Activated CD4-positive, alpha-beta T cell treated with anti-CD3 and anti-CD28 coated beads, Interleukin-2, amount 50 U/mL, for 24 hours (primary cell): Measurements from ENCODE around the gene ANO4.

ENCODE experiments used
- DNase-seq, 2 donors: peaks; one replicate each; pipeline ENCODE4 v3.0.0-alpha.2; 2020; ENCODE audit warnings: low read depth in 1 of 2, low spot score in 1 of 2

The ANO4 gene

DNA sequence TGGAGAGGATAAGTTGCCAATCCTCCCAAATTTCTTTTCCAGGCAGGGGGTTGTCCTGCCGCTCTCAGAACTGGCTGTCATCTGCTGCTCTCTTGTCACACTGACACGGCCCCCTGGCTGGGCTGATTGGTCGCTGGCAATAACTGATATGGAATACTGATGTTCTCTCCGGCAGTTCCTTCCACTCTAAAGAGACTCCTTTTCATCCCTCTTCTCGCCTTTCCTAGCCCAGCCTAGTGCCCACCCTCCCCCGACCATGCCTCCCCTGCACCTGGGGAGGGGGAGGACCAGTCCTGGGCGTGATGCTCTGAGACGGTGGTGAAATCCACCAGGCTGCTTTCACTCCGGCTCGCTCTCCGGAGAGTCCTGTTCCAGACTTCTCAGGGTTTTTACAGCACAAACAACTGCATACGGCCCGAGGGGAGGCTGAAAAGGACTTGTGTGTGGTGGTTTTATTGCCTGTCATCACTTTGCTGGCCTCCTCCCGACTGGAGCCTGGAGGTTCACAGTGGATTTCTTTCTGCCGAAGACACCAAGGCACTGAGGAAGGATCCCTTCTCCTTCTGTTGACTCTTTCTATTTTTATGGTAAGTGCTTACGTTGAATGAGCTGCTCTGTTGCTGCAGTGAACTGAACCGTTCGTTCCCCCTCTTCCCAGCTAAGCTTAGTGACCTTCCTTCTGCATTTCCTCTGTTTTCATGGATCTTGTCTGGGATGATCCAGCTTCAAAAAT is at the start of gene ANO4:
Gene ANO4 (plus strand): TSS at position 336 of the 733 bp plus-strand sequence. CDS start 107,010 bp downstream, outside the sequence.
- DNase-seq = no peak

DNA sequence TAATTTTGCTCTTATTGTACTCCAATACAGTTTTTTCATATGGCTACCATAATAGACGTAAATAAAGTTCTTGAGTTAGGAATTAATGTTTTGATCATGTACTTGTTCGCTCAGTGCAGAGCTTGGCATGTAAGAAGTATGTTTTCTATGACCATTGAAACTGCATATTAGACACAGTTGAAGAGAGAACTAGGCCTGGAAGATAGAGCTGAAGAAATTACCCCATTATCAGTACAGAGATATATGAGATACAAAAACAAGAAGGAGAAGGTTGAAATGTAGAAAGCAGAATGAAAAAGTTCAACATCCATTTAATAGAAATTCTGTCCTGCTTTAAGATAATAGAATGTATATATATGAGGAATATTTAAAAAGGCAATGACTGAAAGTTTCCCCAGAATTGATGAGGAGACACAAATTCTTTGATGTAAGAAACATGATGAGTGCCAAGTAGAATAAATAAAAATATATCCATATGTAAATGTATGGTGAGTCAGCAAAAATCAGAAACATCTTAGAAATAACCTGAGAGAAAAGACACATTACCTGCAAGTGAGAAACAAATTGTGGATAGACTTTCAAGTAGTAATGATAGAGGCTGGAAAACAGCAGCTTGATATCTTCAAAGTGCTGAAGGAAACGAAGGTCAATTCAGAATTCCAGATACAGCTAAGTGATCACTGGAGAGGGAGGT is 49.1 kb upstream of the ANO4 start:
- DNase-seq = no peak

DNA sequence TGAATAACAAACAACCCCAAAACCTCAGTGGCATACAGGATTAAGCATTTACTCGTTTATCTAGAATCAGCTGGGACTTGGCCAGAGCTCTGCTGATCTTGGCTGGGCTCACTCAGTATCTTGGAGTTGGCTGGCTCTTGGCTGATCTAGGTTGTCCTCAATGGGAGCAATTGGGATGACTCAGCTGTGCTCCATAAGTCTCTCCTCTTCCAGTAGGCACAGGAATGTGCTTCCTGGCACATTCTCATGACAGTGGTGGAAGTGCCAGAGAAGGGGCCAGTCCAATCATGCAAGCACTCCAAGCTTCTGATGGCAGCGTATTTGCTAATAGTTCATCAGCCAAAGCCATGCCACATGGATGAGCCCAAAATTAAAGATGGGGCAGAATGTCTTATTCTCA is 41.7 kb upstream of the ANO4 start:
- DNase-seq = no peak

- no peak for DNase-seq
These were observed 40.7 kb upstream of the ANO4 start for GRCh38 chr12:100753837-100754236.

- DNase-seq = no peak
These were observed 39.4 kb upstream of the ANO4 start for GRCh38 chr12:100755186-100755585.

DNA sequence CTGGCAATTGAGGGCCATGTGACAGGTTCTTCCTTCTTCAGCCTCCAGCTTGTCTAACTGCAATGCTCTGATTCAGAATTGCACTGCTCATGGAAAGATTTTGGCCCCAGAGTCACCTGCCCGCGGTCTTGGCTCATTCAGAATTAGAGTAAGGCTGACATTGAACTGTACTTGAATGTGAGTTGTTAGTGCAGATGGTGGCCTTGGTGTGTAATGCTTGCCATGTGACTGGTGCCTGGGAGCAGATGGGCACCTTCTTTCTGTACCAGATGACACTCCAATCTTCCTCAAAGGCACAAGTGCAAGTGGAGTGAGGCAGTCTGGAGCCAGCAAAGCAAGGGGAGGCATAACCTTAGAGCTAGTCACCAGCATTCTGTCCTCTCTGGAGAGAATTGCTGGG is 36.5 kb upstream of the ANO4 start:
- DNase-seq = no peak

GRCh38 chr12:100767371-100767770 is 27.2 kb upstream of the ANO4 start:
- DNase-seq = no peak

GRCh38 chr12:100767950-100768349 is 26.6 kb upstream of the ANO4 start:
- no peak for DNase-seq

DNA sequence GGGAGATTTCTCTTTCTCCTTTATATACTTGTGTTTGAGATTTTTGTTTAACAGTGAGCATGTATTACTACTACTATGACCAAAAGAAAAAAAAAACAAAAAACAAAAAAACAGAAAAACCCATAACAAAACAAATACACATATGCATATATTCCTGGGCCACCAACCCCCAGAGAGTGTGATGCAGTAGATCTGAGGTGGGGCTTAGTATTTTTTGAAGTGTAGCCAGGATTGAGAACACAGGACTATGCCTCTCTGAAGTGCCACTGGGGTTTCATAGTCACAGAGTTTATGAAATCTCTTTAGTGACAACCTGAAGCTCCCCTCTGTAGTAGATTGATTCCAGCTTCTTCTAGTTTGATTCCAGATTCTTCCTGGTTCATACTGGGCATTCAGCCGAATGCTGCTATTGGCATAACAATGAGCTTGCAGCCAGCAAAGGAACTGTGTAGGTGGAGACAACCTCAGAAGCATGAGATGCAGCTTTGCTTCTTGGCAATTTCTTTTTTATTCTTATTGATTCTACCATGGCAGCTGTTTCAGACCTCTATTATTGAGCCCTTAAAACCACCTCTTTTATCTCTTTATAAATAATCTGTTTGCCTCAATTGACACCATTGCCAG is 15.5 kb upstream of the ANO4 start:
- DNase-seq = no peak

- DNase-seq = no peak
These were observed 5.4 kb upstream of the ANO4 start for GRCh38 chr12:100789146-100789545.

GRCh38 chr12:100789975-100790374 is 4.6 kb upstream of the ANO4 start:
- no peak for DNase-seq

GRCh38 chr12:100790552-100790951 is 4.0 kb upstream of the ANO4 start:
- no peak for DNase-seq

- no peak for DNase-seq
These were observed 1.4 kb upstream of the ANO4 start for GRCh38 chr12:100793182-100793581.

GRCh38 chr12:100795174-100795799 is 711 bp downstream of the ANO4 start:
- no peak for DNase-seq

DNA sequence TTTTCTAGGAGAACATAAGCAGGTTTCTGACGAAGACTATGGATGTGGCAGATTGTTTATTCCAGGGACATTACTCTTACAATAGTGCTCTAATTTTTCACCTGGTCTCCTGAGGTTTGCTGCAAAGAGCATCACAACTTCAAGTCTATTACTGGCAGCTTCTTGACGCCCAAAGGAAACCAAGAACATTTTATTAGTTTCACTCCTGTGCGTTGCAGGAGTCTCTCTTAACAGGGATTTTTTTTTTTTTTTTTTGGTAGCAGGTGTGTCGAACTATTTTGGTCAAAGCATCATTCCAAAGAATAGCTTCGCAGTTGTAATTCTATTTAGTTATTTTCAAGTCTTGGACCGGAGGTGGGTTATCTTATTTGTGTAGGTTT is 1.2 kb downstream of the ANO4 start:
- no peak for DNase-seq

DNA sequence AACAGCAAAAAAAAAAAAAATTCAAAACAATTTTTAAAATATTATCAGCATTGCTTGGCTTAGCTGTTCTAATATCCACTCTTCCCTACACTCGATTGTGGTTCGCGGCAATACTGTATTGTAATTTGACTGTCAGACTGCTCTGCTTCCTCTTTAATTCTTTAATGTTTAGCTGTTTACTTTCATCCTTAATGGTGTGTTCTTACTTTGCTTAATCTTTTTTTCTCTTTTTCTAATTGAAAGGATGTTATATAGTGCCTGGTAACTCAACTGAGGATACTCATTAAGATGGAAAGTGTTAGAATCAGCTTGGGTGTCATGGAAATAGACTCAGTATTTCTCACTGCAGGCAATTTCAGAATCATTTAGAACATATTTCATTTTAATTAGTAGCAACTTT is 2.0 kb downstream of the ANO4 start:
- DNase-seq = no peak

GRCh38 chr12:100797246-100797645 is 2.7 kb downstream of the ANO4 start:
- DNase-seq = no peak

- DNase-seq = no peak
These were observed 3.2 kb downstream of the ANO4 start for GRCh38 chr12:100797786-100798185.

DNA sequence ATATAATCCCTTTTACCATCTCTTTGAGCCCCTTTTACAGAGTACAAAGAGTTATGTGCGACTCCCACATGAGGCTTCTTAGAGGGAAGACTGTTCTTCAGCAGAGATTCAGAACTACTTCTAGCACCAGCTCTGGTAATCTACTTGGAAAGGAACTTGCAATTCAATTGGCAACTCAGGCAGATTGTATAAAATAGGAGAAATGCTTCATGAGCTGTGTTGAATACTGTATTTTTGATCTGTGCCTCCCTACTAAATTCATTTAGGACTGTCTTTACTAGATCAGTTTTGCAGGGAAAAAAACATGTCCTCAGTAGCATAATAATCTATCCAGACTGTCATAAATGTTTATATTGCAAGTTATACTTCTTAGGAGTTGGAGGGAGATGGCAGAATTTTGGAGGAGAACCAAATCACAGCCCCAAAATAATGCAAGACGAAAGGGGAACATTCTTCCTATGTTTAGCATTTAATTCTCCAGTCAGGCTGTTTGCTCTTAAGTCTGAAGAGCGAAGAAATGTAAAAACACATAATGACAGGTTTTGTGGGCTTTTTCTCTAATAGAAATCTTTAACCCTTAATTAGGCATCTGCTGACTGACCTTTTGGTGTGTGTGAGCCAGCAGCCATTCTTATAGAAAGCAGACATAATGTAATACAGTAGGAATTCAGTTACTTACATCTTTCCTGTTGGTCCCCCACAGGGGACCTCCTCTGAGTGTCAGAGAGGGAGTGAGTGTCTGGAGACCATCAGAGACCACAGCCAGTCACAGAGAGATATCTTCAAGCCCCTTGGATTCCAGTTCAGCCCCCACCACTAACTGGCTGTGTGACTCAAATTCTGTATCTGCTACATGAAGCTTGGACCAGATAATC is 3.9 kb downstream of the ANO4 start:
- no peak for DNase-seq

GRCh38 chr12:100799770-100800169 is 5.2 kb downstream of the ANO4 start:
- no peak for DNase-seq

DNA sequence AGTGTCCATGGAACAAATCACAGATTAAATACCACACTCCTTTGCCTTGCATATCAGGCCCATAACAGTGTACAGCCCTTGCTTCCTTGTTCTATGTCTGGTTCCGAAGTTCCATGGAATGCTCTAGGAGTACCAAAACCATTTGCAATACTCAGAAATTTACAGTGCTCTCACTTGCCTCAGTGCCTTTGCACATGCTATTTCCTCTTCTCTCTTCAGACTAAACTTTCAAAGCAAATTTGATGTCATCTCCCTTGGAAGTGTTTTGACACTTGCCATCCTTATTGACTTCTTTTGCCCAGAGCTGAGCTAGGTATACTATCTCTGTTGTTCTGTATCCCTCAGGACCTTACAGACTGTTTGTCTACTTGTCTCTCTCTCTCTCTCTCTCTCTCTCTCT is 6.1 kb downstream of the ANO4 start:
- DNase-seq = no peak
